ENCODE results near the gene SLC12A6.
A peak's percentile ranks its signal among the peaks of the same experiment; 100 is the strongest.
"Not testable (repeated sequence)": the region's sequence is repeated elsewhere in the genome, so short reads cannot be mapped to it uniquely, and the experiment has no call there.

SLC12A6 gene

DNA sequence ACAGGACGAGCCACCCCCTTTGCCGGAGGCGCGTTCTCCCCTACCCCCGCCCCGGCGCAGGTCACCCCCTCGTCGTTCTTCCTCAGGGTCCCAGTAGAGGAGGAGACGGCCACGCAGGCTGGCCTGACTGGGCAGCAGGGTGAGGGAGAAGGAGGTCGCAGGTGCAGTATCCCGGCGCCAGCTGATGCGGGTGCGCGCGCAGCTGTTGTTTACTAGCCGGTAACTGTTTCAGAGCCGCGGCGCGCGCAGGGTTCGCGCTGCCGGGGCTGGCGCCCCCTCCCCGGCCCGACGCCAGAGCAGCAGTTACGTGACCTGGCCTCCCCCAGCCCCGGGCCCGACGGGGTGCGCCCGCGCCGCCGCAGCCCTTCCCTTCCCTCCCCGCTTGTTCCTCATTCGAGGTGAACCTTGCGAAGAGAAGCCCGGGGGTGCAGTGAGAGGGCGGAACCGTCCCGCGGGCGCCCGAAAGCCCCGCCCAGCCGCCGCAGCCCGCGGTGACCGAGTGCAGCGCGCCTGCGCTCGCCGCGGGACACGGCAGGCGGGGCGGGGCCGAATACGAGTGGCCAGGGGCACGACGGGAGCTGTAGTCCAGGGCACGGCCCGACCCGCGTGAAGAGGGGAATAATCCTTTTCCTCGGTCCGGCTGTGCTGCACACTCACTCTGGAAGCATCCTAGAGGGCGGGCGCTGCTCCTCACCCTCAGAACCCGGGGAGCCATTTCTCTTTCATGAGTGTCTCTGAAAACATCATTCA is at the start of gene SLC12A6:
SLC12A6 (minus strand) TSS at position 225 of the 750 bp plus-strand sequence. CDS start 1,101 bp downstream, outside the sequence.
- peak; percentile 93 for DNase-seq

DNA sequence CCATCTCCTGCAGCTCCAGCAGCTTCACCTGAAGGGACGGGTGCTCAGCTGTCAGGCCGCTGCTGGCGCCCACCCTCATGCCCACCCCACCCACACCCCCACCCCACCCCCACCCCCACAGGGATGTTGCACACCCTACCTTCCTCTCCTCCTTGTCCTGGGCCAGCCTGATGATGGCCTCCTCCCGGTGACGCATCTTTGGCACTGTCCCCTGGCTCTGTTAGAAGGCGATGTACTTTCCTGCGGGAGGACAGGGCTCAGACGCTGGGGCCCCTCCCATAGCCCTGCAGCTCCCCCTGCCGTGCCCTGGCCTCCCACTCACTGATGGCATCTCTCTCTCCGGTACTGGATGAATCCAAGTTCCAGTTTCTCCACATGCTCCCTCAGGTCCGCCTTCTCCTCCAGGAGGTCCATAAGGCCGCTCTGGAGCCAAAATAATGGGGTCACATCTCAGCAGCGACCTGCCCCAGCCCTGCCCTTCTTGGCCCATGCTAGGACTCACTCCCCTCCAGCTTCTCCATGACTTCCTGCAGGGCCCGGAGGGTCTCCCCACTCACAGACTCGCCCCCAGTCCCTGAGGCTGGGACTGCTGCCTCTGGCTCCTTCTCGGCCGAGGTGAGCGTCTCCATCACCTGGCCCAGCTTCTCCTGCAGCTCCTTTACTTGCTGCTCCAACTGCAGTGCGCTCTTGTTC is 44.4 kb upstream of the SLC12A6 start:
- DNase-seq: not testable (repeated sequence)

DNA sequence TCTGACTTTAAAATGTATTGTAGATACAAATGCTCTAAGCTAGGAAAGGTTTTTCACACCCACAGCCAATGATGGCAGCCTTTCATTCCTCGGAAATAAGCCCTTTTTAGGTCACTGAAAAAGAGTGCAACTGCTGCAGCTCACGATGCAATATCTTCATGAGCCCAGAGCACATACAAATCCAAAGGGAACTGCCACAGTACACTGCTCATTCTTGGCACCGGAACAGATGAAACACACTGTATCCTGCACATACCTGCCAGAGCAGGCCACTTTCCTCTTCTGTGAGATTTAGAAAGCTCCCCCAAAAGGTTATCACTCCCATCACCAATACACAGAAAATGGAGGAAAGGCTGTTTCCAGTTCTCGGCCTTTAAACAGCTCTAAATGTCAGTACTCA is 42.9 kb upstream of the SLC12A6 start:
- not testable (repeated sequence) for DNase-seq

DNA sequence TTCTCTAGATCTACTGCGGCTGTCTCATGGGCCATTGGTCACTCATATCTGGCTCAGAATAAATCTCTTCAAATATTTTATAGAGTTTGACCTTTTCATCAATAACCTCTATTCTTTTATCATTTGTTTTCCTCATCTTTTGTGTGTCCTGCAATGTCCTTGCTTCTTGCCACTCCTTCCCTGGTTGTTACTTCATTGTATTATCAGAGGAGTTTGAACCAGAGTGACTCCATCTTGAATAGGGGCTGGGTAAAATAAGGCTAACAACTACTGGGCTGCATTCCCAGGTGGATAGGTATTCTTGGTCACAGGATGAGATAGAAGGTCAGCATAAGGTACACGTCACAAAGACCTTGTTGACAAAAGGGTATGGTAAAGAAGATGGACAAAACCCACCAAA is 39.3 kb upstream of the SLC12A6 start:
- no peak for DNase-seq

DNA sequence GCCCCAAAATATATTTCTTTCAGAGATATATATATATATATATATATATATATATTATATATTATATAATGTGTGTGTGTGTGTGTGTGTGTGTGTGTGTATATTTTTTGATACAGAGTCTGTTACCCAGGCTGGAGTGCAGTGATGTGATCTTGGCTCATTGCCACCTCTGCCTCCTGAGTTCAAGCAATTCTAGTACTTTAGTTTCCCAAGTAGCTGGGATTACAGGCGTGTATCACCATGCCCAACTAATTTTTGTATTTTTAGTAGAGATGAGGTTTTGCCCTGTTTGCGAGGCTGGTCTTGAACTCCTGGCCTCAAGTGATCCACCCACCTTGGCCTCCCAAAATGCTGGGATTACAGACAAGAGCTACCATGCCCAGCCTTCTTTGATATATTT is 38.0 kb upstream of the SLC12A6 start:
- DNase-seq: not testable (repeated sequence)

DNA sequence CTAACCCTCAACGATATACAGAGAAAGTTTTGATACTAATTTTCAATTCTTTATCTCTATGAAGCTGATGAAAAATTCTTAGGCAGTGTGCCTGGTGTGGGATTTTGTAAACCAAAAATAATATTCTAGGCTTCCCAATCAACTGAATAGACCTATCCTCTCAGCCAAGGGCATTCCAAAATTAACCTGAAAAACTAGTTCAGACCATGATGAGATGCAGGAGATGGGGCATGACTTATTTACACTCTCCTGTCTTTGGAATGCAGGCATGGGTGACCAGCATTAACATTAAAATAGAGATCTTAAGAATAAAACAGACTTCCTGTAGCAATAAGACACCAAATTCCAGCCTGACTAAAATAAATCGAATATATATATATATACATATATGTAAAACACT is 37.2 kb upstream of the SLC12A6 start:
- DNase-seq: no peak

DNA sequence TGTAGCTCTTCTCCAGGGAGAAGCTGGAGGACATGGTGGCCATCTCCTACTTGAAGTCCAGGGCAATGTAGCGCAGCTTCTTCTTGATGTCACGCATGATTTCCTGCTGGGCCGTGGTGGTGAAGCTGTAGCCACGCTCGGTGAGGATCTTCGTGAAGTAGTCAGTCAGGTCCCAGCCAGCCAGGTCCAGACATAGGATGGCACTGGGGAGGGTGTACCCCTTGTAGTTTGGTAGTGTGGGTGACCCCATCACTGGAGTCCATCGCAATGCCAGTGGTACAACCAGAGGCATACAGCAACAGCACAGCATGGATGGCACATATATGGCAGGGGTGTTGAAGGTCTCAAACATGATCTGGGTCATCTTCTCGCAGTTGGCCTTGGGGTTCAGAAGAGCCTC is 36.4 kb upstream of the SLC12A6 start:
- no peak for DNase-seq

DNA sequence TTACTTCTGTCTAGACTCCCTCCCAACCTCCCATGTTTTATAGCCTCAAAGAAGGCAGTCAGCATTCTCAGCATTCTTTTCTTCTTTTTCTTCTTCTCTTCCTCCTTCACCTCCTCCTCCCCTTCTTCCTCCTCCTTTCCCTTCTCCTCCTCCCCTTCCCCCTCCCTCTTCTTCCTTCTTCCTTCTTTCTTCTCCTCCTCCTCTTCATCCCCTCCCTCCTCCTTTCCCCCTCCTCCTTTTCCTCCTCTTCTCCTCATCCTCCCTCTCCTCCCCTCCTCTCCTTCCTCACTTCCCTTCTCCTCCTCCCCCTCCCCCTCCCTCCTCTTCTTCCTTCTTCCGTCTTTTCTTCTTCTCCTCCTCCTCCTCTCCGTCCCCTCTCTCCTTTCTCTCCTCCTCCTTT is 33.1 kb upstream of the SLC12A6 start:
- DNase-seq: no peak

DNA sequence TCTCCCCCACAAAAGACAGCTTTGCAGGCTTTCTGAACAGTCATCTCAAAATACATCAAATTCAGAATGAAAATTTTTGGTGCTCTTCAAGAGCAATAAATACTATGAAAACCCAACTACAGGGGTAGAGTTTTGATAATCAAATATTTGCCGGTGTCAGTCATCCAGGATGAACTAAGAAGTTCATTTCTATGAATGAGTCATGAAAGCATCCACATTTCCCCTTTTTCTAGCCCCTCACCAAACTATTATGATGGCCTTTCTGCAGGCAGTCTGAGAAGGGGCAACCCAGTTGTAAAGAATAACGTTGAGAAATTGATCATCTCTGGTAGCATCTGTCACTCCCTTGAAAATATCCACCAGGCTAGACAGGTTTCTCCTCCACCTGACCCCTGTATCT is 32.5 kb upstream of the SLC12A6 start:
- no peak for DNase-seq

DNA sequence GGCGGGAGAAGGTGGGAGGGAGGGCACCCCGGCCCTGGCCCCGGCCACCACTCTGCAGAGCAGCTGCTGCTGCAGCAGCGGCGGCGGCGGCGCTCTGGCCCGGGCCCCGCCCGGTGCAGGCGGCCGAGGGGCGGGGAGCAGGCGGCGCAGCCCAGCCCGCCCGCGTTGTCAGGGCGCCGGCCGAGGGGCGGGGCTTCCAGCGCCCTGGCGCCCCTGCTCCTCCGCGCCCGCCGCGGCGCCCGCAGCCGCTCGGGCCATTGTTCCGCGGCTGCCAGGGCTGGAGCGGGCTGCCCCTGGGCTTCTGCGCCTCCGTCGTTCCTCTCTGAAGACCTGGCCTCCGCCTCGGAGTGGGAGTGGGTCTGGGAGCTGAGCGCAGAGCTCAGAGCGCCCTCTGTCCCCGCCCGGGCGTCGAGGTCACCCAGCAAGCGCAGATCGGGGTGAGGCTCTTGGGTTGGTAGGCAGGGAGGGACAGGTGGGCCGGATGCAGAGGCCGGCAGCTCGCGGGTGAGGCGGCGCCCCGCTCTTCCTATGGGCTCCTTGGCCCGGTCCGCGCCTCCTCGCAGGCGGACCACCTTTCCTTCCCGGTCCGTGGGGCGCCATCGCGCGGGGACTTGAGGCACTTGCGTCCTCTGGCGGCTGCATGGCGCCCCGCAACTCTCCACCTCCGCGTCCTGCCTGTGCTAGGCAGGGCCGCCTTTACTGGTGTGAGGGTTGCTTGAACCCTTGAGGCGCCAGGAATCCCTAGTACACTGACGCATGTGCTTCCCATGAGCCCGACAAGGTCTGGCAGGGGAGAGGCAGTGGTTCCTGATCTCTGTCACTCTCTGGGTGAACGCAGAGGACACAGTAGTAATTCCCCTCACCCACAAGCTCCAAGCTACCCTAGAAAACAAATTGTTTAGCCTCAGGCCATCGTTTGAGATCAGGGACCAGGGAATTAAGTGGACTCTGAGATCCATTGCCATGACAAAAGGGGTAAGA is 29.8 kb upstream of the SLC12A6 start, which contains the start of gene LPCAT4:
LPCAT4 (minus strand) TSS at position 96 of the 981 bp plus-strand sequence. CDS start 96 bp downstream, outside the sequence.
- DNase-seq: peak; percentile 83

DNA sequence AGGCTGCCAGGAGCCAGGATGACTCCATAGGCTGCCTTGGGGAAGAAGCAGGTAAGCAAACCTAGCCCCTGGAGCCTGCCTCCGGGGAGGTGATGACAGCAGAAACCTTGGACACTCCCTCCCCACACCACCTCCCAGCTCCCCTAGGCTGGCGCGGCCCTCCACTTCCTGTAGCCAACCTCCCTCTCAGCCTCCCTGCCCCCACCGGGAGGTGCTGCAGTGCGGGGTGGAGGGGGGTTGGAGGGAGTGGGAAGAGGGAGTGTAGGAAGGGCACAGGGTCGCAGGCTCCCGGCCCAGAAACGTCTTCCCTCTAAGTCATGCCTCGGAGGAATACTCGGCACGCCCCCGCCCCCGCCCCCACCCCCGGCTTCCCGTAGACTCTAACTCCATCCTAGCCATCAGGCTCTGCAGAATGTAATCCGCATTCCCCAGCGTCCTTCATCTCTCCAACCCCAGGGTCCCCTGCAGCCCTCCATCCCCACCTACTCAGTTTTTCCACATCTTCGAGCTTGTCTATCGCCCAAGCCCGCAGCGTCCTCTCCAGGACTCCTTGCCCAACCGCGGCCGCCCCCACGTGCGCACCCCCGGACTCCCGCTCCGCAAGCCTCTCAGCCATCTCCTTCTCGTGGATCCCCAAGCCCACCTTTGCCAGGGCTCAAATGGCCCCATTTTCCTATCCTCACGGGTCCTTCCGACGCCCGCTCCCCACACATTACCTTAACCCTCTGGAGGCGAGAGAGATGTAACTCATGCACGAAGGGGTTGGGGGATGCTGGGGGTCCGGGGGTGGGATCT is 28.9 kb upstream of the SLC12A6 start:
- no peak for DNase-seq

DNA sequence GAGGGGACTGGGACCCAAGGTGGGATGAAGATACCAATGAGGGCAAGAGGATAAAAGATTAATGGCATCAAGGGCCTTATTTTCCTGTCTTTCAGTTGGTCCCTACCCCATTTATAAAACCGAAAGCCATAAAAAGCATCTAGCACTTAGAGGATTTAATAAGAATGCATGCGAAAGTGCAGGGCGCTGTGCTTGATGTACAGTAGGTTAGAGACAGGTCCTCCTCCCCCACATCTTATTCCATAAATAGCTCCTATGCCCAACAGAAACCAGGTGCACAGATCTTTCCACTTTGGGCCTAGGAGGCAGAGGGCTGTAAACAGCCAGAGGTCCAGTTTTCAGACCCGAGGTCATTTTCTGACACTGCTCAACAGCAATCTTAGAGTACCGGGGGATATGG is 28.3 kb upstream of the SLC12A6 start:
- no peak for DNase-seq

DNA sequence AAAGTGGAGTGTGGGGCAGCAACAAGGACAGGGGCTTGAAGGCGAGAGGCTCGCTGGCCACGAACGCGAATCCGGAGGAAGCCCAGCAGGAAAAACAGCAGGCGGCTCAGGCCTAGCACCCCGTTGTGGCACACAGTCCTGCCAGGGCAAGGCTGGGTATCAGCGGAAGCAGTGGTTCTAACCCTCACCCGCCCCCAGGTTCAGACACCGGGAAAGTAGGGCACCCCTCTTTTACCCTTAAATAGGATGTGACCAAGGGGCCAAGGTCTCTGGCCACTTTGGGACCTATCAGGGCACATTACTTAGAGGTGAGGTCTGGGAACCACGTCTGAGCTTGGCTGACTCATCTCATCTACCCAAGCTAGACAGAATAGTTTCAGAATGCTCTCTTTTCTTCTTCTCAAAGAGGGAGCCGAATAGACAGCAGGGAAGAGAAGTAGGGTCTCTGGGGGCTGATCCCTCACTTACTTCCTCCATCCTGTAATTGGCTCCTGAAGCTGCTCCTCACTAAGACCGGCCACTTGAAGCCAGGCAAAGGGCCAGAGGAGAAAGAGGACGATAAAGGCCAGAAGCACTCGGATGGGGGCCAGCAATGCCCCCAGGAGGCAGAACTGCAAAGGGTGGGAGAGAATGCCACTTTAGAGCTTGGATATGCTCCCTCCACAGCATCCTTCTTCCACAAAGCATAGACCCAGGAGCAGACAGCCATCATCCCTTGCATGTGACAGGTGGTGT is 27.7 kb upstream of the SLC12A6 start:
- DNase-seq: no peak

DNA sequence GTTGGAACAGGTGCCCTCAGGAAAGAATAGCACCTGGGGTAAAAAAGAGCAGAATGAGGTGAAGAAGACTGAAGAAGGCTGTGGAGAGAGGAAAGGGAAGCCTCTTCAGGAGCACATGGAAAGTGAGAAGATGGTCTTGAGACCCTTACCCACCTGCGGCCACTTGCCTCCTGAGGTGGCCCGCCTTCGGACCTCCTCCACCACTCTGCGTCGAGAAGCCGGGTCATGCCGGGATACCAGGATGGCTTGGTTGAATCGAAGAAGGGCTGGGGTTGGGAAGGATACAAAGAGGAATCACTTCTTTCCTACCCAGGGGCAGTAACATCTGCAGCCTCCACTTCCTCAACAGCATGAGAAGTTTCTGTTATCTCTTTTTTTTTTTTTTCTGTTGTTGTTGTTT is 26.5 kb upstream of the SLC12A6 start:
- DNase-seq: no peak

DNA sequence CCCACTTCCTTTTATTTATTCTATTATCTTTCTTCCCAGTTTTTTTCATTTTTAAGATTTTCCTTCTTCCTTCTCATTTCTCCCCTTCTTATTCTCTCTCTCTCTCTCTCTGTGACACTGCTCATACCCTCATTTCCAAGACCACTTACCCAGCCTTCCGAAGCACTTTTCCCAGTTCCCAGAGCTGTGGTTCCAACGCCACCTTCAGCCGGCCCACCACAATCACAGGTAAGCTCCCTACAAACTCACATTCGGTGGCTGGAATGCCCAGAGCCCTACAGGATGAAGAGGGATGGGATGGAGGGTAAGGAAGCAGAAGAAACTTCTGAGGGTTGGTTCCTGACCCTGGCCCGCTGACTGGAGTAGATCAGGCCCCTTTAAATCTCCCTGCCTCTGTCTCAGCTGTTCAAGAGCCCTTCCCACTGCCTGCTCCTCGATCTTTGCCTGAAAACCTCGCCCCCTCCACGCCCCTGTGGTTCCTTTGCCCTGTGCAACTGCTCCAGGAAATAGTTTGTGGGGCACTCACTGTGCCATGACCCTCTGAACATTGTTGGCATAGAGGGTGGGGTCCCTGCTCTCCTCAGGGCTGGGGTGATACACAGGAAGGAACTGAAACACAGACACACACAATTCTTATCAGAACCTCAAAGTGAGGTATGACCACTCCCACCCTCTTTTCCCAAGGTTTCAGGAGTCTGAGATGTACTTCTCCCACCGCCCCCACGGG is 24.6 kb upstream of the SLC12A6 start:
- DNase-seq: no peak

DNA sequence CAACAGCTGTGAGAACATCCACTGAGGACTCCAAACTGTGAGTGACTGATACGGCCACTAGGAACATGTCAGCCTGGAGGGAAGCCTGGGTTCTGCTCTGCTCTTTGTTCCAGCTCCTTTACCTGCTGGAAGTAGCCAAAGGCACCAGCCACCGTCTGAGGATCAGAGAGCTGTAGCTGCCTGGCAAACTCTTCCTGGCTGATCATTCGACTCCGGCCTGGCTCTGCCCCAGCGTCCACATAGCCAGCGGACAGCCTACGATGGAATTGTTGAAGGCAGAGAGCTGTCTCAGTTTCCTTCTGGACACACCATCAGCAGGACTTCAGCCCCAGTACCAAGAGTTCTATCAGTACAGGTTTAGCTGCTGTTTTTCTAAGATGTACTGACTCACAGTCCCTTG is 23.7 kb upstream of the SLC12A6 start:
- no peak for DNase-seq

DNA sequence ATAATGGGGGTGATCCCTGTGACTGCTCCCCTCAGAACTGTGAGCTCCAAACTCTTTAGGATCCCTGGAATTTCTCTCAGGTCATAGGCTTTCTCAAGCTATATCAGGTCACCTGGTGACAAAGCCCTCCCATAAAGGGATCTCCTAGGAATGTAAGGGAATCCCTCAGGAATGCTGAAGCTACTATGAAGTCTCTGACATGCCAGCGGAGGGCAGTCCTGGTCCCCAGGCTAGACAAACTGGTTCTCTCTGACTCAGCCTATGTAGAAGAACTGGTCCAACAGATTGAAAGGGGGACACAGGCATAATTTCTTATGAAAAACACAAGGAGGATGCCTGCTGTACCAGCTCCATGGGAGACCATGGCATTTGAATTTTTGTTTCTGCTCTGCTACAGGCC is 22.7 kb upstream of the SLC12A6 start:
- DNase-seq: no peak

DNA sequence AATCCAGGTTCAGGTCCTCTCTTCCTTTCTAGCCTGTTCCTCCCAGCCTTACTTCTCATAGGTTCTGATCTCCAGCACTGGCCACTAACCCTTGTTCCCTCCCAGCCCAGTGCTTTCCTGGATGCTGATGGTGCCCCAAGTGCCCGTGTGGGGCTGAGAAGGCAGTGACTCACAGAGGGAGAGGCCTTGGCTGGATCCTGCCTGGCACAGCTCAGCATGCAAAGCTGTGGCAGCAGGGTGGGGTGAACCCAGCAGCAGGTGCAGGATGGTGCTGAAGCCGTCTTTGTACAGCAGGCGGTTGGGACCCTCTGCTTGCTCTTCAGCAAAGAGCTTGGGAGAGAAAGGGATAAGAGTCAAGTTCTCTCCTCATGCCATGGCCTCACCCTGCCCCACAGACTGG is 21.8 kb upstream of the SLC12A6 start:
- no peak for DNase-seq

DNA sequence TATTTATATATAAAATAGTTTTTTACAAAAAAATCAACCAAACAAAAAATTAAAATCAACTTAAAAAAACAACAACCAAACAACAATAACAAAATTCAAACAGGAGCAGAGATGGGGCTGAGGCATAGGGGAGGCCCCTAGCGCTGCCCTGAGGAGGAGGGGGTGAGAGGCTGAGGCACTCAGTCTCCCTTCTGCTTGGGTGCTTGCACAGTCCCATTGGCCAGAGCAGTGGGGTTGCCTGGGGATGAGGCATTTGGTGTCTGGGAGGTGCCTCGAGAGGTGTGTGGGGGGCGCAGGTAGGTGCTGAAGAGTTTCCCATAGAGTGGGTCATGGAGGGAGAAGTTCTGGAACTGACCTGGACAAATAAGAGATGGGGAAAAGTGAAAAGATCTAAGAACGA is 21.4 kb upstream of the SLC12A6 start:
- no peak for DNase-seq

DNA sequence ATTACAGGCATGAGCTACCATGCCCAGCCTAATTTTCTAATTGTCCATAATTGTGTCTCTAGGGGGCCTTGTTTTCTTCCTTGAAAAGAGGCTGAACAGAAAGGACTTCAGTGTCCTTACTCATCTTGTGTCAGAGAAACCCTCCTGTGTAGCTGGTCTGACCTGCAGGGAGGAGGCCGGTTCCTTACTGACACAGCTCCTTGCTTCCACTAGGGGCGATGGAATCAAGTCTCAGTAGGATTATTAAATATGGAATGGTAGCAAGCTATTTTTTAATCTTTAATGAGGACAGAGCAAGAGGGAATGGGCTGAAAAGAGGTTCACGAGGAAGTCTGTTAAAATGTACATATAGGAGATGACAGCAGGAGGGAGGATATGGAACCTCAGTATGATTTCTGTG is 20.8 kb upstream of the SLC12A6 start:
- DNase-seq: no peak

DNA sequence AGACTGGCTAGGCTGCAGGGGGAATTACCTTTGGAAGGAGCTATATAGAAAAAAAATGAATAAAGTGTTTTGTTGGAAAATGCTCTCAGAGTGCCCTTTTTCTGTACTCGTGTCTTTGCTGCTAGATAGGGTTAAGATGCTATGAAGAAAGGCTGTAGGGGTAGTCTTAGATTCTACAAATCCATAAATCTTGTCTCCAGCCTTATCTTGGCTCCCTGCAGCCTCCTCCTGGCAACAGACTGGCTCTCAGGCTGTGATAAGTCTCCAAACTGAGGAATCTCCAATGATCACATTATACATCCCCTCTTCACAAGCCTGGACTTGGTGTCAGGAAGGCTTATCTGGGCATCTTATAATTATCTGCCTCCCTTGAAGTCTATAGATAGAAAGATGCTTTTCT is 20.1 kb upstream of the SLC12A6 start:
- DNase-seq: no peak

Data from KG1 (cell line).